Esophagus (tissue), 2 donors: Measurements from ENCODE around the gene GNB2. TPM values are rescaled to one million over a fixed set of nuclear protein-coding genes. Genes with fewer than 3 reads are reported as not detected.

Source experiments
- H3K27ac ChIP-seq, 2 donors: one replicate each; pipeline ENCODE4 v1.5.1; 2013; ENCODE audit warnings: low read depth in 2 of 2, mild to moderate bottlenecking in 2 of 2, inconsistent platforms in 1 of 2, low read length in 1 of 2, moderate library complexity in 1 of 2
- H3K27me3 ChIP-seq, 2 donors: one replicate each; pipeline ENCODE4 v1.6.1; 2013; ENCODE audit warnings: low read length in 2 of 2, control low read depth in 1 of 2, mild to moderate bottlenecking in 1 of 2; ENCODE audit not compliant: insufficient read depth in 2 of 2, control insufficient read depth in 1 of 2
- H3K36me3 ChIP-seq, 2 donors: one replicate each; pipeline ENCODE4 v1.6.1; 2013; ENCODE audit warnings: low read length in 1 of 2; ENCODE audit not compliant: control insufficient read depth in 2 of 2, insufficient read depth in 2 of 2
- H3K4me1 ChIP-seq, 2 donors: one replicate each; pipeline ENCODE4 v1.6.1; 2013; ENCODE audit warnings: low read length in 1 of 2; ENCODE audit not compliant: control insufficient read depth in 2 of 2, insufficient read depth in 2 of 2
- H3K4me3 ChIP-seq, 2 donors: one replicate each; pipeline ENCODE4 v1.5.1; 2013; ENCODE audit warnings: low read length in 2 of 2, mild to moderate bottlenecking in 2 of 2, low read depth in 1 of 2, moderate library complexity in 1 of 2
- H3K9me3 ChIP-seq, 2 donors: one replicate each; pipeline ENCODE4 v1.6.1; 2013; ENCODE audit warnings: mild to moderate bottlenecking in 2 of 2, low read depth in 1 of 2, low read length in 1 of 2, moderate library complexity in 1 of 2; ENCODE audit not compliant: control insufficient read depth in 2 of 2, insufficient read depth in 1 of 2
- WGBS, 2 donors: extraction: QIAGEN DNeasy Blood & Tissue Kit; methylation state at CpG; one replicate each; pipeline ENCODE4 v1.1.7; 2013; 5-methylcytosine and 5-hydroxymethylcytosine counted together
- polyA plus RNA-seq, 2 donors: library from polyadenylated mRNA; stranded (reverse); fragments of 200-250 nt; gene quantifications; one replicate each; pipeline ENCODE4 v1.2.3, GENCODE V29; 2013
- donor health status: healthy with polysubstance abuse.
- donor health status: Bipolar disorder and iron deficiency.

Gene GNB2
- polyA plus RNA-seq, 2 donors = 147 to 284 TPM

DNA sequence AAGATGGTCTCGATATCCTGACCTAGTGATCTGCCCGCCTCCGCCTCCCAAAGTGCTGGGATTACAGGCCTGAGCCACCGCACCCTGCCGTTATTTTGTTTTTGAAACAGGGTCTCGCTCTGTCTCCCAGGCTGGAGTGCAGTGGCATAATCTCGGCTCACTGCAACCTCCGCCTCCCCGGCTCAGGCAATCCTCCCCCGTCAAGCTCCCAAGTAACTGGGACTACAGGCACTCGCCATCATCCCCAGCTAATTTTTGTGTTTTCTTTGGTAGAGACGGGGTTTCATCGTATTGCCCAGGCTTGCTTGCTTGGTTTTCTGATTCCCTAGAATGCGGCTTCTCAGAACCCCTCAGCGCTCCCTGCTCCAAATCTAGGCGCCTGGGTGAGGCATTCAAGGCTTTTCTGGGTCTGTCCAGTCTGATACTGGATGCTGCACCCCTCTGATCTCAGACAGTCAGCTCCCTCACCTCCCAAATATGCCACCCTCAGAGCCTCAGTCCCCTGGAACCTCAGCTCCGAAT is 33.5 kb upstream of the GNB2 start:
- Histone ChIP-seq H3K27me3 (no peaks in the 10 kb centered on the region), H3K27ac (no peak overlapping the region), H3K36me3 (no peaks in the 10 kb centered on the region), H3K4me1 (peaks cover 0 to 2% of the 10 kb centered on the region in 2 donors), H3K9me3 (no peaks in the 10 kb centered on the region), H3K4me3 (no peak overlapping the region)
- WGBS, 2 donors = 85 to 87% methylated on average over 17 of the region's 17 CpGs

- Histone ChIP-seq H3K27ac (no peak overlapping the region), H3K27me3 (no peaks in the 10 kb centered on the region), H3K36me3 (no peaks in the 10 kb centered on the region), H3K4me1 (peaks cover 0 to 2% of the 10 kb centered on the region in 2 donors), H3K4me3 (no peak overlapping the region), H3K9me3 (no peaks in the 10 kb centered on the region)
- WGBS, 2 donors = 72 to 77% methylated on average over 24 of the region's 24 CpGs
Observed at GRCh38 chr7:100640517-100641440, 32.8 kb upstream of the GNB2 start.

DNA sequence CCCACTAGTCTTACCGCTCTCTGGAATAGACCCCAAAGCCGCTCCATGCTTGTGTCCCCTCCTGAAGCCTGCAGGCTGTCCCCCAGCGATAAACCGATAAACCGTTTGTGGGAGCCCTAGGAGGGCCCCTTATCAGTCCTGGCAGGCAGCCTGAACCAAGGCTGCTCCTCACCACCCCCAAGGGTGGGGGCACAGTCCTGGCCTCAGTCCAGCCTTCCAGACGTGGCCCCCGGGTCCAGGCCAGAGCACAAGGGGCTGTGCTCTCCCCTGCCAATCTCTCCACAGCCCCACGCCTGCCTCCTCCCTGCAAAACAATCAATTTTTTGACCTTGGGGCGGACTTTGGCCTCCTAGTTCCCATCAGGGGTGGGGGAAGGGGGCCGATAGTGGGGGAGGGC is 32.1 kb upstream of the GNB2 start, which contains the start of gene TFR2:
TSS of gene TFR2 (minus strand) at position 90 of the 397 bp plus-strand sequence. CDS start at position 47, 43 bp downstream.
- Histone ChIP-seq H3K4me1 (peaks cover 0 to 2% of the 10 kb centered on the region in 2 donors), H3K27ac (no peak within 1 kb of the TSS), H3K36me3 (no peaks in the 10 kb centered on the region), H3K4me3 (no peak within 1 kb of the TSS), H3K27me3 (no peaks in the 10 kb centered on the region), H3K9me3 (no peaks in the 10 kb centered on the region)
- 51 to 59% methylated on average over 9 to 10 of the region's 10 CpGs for WGBS, 2 donors

DNA sequence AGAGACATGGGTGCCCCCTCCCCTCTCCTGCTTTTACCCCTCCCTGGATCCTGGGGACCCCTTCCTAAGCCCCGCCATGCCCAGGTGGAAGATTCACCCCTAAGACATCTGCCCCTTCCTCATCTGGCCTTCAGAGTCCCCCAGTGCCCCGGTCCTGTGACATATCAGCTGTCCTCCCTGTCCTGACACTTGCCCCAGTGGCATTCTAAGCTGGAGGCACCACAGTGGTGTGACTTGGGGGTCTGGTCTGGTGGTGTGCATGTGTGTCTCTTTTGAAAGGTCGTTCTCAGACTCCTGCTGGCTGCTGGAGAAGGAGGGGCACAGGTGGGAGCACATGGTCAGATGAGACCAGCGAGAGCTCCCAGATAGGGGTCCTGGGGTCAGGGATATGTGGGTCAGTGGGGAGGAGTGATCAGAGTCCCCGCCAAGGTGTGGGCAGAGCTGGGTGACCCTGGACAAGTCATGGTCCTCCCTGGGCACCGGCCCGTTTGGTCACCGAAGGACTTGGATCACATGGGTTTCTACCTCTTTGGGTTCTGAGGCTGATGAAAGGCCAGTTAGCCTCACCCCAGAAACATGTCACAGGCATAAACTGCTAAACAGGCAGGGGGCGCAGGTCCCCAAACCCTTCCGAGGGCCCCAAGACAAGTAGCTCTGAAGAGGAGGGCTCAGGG is 31.5 kb upstream of the GNB2 start:
- Histone ChIP-seq H3K36me3 (no peaks in the 10 kb centered on the region), H3K27me3 (no peaks in the 10 kb centered on the region), H3K9me3 (no peaks in the 10 kb centered on the region), H3K27ac (no peak overlapping the region), H3K4me1 (peaks cover 0 to 2% of the 10 kb centered on the region in 2 donors), H3K4me3 (no peak overlapping the region)
- WGBS, 2 donors = 80 to 83% methylated on average over 10 of the region's 10 CpGs

DNA sequence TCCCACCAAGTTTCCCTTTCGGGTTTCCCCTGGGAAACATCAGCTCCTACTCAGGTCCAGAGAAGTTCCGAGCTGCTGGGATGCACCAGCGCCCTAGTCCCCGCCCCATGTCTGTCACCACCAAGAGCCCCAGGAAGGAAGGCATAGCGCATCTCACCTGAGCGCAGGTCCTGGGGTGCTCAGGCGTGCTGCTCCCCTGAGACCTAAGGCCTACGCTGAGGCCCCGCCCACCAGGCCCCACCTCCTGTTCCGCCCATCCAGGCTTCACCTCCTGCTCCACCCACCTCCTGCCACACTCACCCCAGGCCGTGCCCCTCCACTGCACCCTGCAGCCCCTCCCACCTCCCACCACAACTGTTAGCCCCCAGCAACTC is 31.0 kb upstream of the GNB2 start:
- no peaks in the 10 kb centered on the region for H3K9me3 ChIP-seq
- H3K4me3 ChIP-seq = no peak overlapping the region
- WGBS, 2 donors = 37 to 58% methylated on average over 11 of the region's 11 CpGs
- peaks cover 0 to 2% of the 10 kb centered on the region in 2 donors for H3K4me1 ChIP-seq
- H3K27me3 ChIP-seq = no peaks in the 10 kb centered on the region
- H3K36me3 ChIP-seq = no peaks in the 10 kb centered on the region
- H3K27ac ChIP-seq = no peak overlapping the region

- Histone ChIP-seq H3K4me1 (peaks cover 0 to 4% of the 10 kb centered on the region in 2 donors), H3K4me3 (no peak overlapping the region), H3K36me3 (no peaks in the 10 kb centered on the region), H3K27ac (no peak overlapping the region), H3K9me3 (no peaks in the 10 kb centered on the region), H3K27me3 (no peaks in the 10 kb centered on the region)
- 74 to 82% methylated on average over 14 to 15 of the region's 15 CpGs for WGBS, 2 donors
Observed at GRCh38 chr7:100649826-100650565, 23.5 kb upstream of the GNB2 start.

DNA sequence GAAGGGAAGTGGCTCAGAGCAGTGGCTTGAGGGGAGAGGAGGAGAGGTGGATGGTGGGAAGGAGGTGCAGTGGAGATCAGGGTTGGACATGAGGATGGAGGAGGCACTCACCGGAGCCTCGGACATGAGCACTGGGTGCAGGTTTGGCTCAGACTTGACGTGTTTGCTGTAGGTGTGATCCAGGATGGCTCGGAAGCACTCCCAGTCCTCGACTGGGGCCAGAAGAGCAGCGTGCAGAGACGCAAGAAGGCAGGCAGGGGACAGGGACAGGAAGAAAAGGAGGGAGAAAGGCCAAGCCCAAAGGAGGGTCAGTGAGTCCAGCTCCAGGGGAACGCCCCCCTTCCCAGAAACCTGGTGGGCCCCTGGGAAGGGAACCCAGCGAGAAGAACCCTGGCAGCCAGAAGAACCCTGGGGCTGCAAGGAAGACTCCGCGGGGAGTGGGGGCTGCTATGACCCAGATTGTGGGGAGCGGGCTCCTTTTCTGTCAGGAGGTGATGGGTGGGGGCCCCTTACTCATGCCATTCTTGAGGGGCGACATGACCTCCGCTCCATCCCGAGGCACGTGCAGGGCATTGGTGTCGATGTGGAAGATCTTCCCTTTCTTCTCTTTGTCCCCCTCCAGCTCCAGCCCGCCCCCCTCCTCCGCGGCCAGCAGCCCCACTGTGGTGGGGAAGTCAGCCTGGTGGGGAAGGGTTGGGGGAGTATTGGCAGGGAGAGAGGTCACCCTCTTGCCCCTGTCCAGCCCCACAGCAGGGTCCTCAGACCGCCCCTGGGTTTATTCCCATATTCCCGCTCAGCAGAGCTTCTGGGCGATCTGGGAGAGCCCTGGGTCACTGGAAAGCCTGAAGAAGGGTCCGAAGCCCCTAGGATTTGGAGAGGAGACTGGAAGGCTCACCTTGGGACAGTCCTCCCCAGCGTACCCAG is 18.4 kb upstream of the GNB2 start:
- Histone ChIP-seq H3K4me1 (peaks cover 0 to under 1% of the 10 kb centered on the region in 2 donors), H3K27me3 (no peaks in the 10 kb centered on the region)
- WGBS, 2 donors = 54 to 58% methylated on average over 24 to 25 of the region's 25 CpGs

GRCh38 chr7:100655908-100656674 is 17.4 kb upstream of the GNB2 start, which contains the start of gene ACTL6B:
Gene ACTL6B, minus strand, starts transcription at chr7:100656448. Its CDS starts 94 bp downstream, at chr7:100656354.
- Histone ChIP-seq H3K4me3 (no peak within 1 kb of the TSS), H3K9me3 (peaks cover 0 to 7% of the 10 kb centered on the region in 2 donors), H3K36me3 (no peaks in the 10 kb centered on the region), H3K4me1 (no peaks in the 10 kb centered on the region), H3K27me3 (no peaks in the 10 kb centered on the region), H3K27ac (no peak within 1 kb of the TSS)
- 11 to 14% methylated on average over 48 to 63 of the region's 63 CpGs for WGBS, 2 donors

More for the DNA sequence above, 18.4 kb upstream of the GNB2 start:
- H3K27ac ChIP-seq = no peak overlapping the region
- H3K36me3 ChIP-seq = no peaks in the 10 kb centered on the region
- H3K4me3 ChIP-seq = no peak overlapping the region
- H3K9me3 ChIP-seq = peaks cover 0 to 7% of the 10 kb centered on the region in 2 donors
